ENCODE results near the gene C16orf54. TPM values are rescaled to one million over a fixed set of nuclear protein-coding genes. Genes with fewer than 3 reads are reported as not detected.

Gene C16orf54
- total and polyA plus RNA-seq, 10 of the 15 experiments (the other 5 are each of a cell fraction or from before 2014, with no cell fraction given), result 2.1 to 13.3 (median 5.4) TPM

DNA sequence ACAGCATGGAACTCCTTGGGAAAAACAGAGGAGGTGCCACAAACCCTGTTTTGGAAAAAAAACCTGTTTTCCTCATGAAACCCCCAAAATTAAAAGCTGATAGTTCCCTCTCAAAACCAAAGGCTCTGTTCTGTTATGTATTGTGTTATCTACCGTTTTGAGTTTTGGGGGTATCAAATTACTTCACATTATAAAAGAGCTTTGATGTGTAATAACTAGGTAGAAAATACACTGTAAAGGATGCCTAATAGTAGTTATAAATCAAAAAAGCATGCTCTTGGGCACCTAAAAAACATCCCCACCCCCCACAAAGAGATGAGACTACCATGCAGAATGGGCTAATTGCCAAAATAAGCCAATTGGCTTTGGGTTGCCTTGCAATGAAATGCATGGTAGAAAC, 30.8 kb downstream of the C16orf54 start:
- TF ChIP-seq CHD4 (IDR thresholded peaks at IDR 0.05), result no peak
- no peak for TF ChIP-seq HCFC1 (IDR thresholded peaks at IDR 0.05; ENCODE audit: low read length)
- TF ChIP-seq YBX1 (IDR thresholded peaks at IDR 0.05), result no peak
- TF ChIP-seq ZNF24 (IDR thresholded peaks at IDR 0.05), result no peak
- TF ChIP-seq STAT3 (IDR thresholded peaks at IDR 0.05; ENCODE audit: low read depth, low read length), result no peak
- no peak for TF ChIP-seq KDM1A (IDR thresholded peaks at IDR 0.05; ENCODE audit: borderline replicate concordance)
- TF ChIP-seq RB1 (IDR thresholded peaks at IDR 0.05; ENCODE audit: borderline replicate concordance), result no peak
- no peak for TF ChIP-seq TCF3 (IDR thresholded peaks at IDR 0.05; ENCODE audit: borderline replicate concordance, insufficient read depth, low read depth, low read length)
- TF ChIP-seq CHD2 (IDR thresholded peaks at IDR 0.05; ENCODE audit: borderline replicate concordance, low read depth, low read length), result no peak
- TF ChIP-seq, protein P1, sequence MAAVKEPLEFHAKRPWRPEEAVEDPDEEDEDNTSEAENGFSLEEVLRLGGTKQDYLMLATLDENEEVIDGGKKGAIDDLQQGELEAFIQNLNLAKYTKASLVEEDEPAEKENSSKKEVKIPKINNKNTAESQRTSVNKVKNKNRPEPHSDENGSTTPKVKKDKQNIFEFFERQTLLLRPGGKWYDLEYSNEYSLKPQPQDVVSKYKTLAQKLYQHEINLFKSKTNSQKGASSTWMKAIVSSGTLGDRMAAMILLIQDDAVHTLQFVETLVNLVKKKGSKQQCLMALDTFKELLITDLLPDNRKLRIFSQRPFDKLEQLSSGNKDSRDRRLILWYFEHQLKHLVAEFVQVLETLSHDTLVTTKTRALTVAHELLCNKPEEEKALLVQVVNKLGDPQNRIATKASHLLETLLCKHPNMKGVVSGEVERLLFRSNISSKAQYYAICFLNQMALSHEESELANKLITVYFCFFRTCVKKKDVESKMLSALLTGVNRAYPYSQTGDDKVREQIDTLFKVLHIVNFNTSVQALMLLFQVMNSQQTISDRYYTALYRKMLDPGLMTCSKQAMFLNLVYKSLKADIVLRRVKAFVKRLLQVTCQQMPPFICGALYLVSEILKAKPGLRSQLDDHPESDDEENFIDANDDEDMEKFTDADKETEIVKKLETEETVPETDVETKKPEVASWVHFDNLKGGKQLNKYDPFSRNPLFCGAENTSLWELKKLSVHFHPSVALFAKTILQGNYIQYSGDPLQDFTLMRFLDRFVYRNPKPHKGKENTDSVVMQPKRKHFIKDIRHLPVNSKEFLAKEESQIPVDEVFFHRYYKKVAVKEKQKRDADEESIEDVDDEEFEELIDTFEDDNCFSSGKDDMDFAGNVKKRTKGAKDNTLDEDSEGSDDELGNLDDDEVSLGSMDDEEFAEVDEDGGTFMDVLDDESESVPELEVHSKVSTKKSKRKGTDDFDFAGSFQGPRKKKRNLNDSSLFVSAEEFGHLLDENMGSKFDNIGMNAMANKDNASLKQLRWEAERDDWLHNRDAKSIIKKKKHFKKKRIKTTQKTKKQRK (IDR thresholded peaks at IDR 0.05; ENCODE audit: low read depth, low read length), result no peak
- TF ChIP-seq ZNF207 (IDR thresholded peaks at IDR 0.05; ENCODE audit: borderline replicate concordance), result no peak
- TF ChIP-seq EED (IDR thresholded peaks at IDR 0.05; ENCODE audit: low read depth), result no peak
- TF ChIP-seq, protein P2, sequence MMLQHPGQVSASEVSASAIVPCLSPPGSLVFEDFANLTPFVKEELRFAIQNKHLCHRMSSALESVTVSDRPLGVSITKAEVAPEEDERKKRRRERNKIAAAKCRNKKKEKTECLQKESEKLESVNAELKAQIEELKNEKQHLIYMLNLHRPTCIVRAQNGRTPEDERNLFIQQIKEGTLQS (IDR thresholded peaks at IDR 0.05; ENCODE audit: borderline replicate concordance, extremely low read depth, low read depth, low read length), result no peak
- no peak for TF ChIP-seq TCF7 (IDR thresholded peaks at IDR 0.05; ENCODE audit: borderline replicate concordance)
- no peak for TF ChIP-seq SIN3A (IDR thresholded peaks at IDR 0.05; ENCODE audit: low read depth, low read length)
- no peak overlapping the region for H2AFZ ChIP-seq (ENCODE audit: control insufficient read depth, low read depth, low read length)
- H3K27ac ChIP-seq (ENCODE audit: control insufficient read depth, insufficient read depth), result no peak overlapping the region
- no peak for FAIRE-seq
- no TSS peak for BruUV-seq (replicated peaks)
- DNase-seq (ENCODE audit: low read depth, low spot score), result no peak
- H3K79me2 ChIP-seq (ENCODE audit: control insufficient read depth, insufficient read depth, low read length), result no peaks in the 10 kb centered on the region
- no peak for ATAC-seq
- in situ Hi-C loops (cut with MboI), result no loop called here
- POLR2A ChIA-PET, result interaction anchor here (0.7 to 1.1 kb wide), 2 partner anchors 14 to 15 kb away, joined by 3 to 7 read pairs; no protein-coding TSS in a partner anchor
- intact Hi-C loops (cut with micrococcal nuclease; ENCODE audit: unreplicated experiment), result no loop called here
- RAD21 ChIA-PET (ENCODE audit: unreplicated experiment), result interaction anchor here (0.7 to 1.6 kb wide), 3 partner anchors 21 to 133 kb away, joined by 3 to 6 read pairs (median 5); partner anchors contain the start of gene SPN
- 50% methylated on average over 1 of the region's 1 CpG for WGBS (ENCODE audit: insufficient coverage, insufficient replicate concordance, low lambda C conversion rate, missing lambda C conversion rate)
- SMC1A ChIA-PET (ENCODE audit: uncharacterized antibody, unreplicated experiment), result interaction anchor here (0.7 to 2.4 kb wide), 6 partner anchors 9 to 38 kb away, joined by 3 to 14 read pairs (median 8); no protein-coding TSS in a partner anchor
- H3K4me2 ChIP-seq (ENCODE audit: control insufficient read depth, insufficient read depth), result no peak overlapping the region
- H3K27me3 ChIP-seq (replicated peaks in 1 of 2; ENCODE audit: control insufficient read depth in 2 of 2, insufficient read depth in 2 of 2, low read length in 1 of 2), result no peaks in the 10 kb centered on the region; a peak in 1 of 4 replicates
- no peak overlapping the region for H3K9ac ChIP-seq (ENCODE audit: control insufficient read depth, insufficient read depth, low read length)
- CTCF ChIA-PET, result interaction anchor here (1.0 to 1.8 kb wide), 9 partner anchors 8 to 133 kb away, joined by 3 to 7 read pairs (median 3); no protein-coding TSS in a partner anchor
- no peaks in the 10 kb centered on the region for H3K36me3 ChIP-seq (ENCODE audit: control insufficient read depth in 2 of 2, insufficient read depth in 2 of 2, low read length in 1 of 2)
- no peaks in the 10 kb centered on the region for H3K9me3 ChIP-seq (replicated peaks; ENCODE audit: control insufficient read depth, insufficient read depth, low read length)
- no peak overlapping the region for H3K4me3 ChIP-seq
- H4K20me1 ChIP-seq (ENCODE audit: control insufficient read depth, insufficient read depth), result no peaks in the 10 kb centered on the region
- peaks cover 7% of the 10 kb centered on the region for H3K4me1 ChIP-seq (ENCODE audit: control insufficient read depth, insufficient read depth, low read length)

Data from GM12878 (cell line).